ENCODE data around the gene COL4A1.
"Not testable (repeated sequence)": the region's sequence is repeated elsewhere in the genome, so short reads cannot be mapped to it uniquely, and the experiment has no call there.

Gene COL4A1

GRCh38 chr13:110324026-110324749, 17.2 kb upstream of the COL4A1 start:
- Histone ChIP-seq H3K9me3 (ENCODE audit: control insufficient read depth, low read length) (no peaks in the 10 kb centered on the region), H3K27me3 (replicated peaks; ENCODE audit: control insufficient read depth, insufficient read depth, low read length, poor library complexity, severe bottlenecking) (no peaks in the 10 kb centered on the region), H3K4me3 (ENCODE audit: insufficient read depth, low read depth, low read length, poor library complexity, severe bottlenecking) (no peak overlapping the region), H3K27ac (ENCODE audit: insufficient read depth, low read length, poor library complexity, severe bottlenecking) (no peak overlapping the region), H3K36me3 (ENCODE audit: control insufficient read depth, insufficient read depth, low read length) (no peaks in the 10 kb centered on the region), H3K4me1 (ENCODE audit: control insufficient read depth, insufficient read depth, low read length, poor library complexity, severe bottlenecking) (no peaks in the 10 kb centered on the region)
- DNase-seq = no peak

- Histone ChIP-seq H3K9me3 (ENCODE audit: control insufficient read depth, low read length) (no peaks in the 10 kb centered on the region), H3K4me1 (ENCODE audit: control insufficient read depth, insufficient read depth, low read length, poor library complexity, severe bottlenecking) (no peaks in the 10 kb centered on the region), H3K36me3 (ENCODE audit: control insufficient read depth, insufficient read depth, low read length) (no peaks in the 10 kb centered on the region), H3K27ac (ENCODE audit: insufficient read depth, low read length, poor library complexity, severe bottlenecking) (no peak overlapping the region), H3K27me3 (replicated peaks; ENCODE audit: control insufficient read depth, insufficient read depth, low read length, poor library complexity, severe bottlenecking) (no peaks in the 10 kb centered on the region), H3K4me3 (ENCODE audit: insufficient read depth, low read depth, low read length, poor library complexity, severe bottlenecking) (no peak overlapping the region)
- DNase-seq = no peak
These were observed 16.4 kb upstream of the COL4A1 start for GRCh38 chr13:110323172-110323891.

- Histone ChIP-seq H3K9me3 (ENCODE audit: control insufficient read depth, low read length) (no peaks in the 10 kb centered on the region), H3K4me1 (ENCODE audit: control insufficient read depth, insufficient read depth, low read length, poor library complexity, severe bottlenecking) (no peaks in the 10 kb centered on the region), H3K36me3 (ENCODE audit: control insufficient read depth, insufficient read depth, low read length) (no peaks in the 10 kb centered on the region), H3K4me3 (ENCODE audit: insufficient read depth, low read depth, low read length, poor library complexity, severe bottlenecking) (no peak overlapping the region), H3K27ac (ENCODE audit: insufficient read depth, low read length, poor library complexity, severe bottlenecking) (no peak overlapping the region), H3K27me3 (replicated peaks; ENCODE audit: control insufficient read depth, insufficient read depth, low read length, poor library complexity, severe bottlenecking) (no peaks in the 10 kb centered on the region)
- DNase-seq = no peak
These were observed 15.8 kb upstream of the COL4A1 start for GRCh38 chr13:110322828-110323171.

- Histone ChIP-seq H3K27me3 (replicated peaks; ENCODE audit: control insufficient read depth, insufficient read depth, low read length, poor library complexity, severe bottlenecking) (no peaks in the 10 kb centered on the region), H3K27ac (ENCODE audit: insufficient read depth, low read length, poor library complexity, severe bottlenecking) (no peak overlapping the region), H3K4me3 (ENCODE audit: insufficient read depth, low read depth, low read length, poor library complexity, severe bottlenecking) (no peak overlapping the region), H3K9me3 (ENCODE audit: control insufficient read depth, low read length) (no peaks in the 10 kb centered on the region), H3K4me1 (ENCODE audit: control insufficient read depth, insufficient read depth, low read length, poor library complexity, severe bottlenecking) (no peaks in the 10 kb centered on the region), H3K36me3 (ENCODE audit: control insufficient read depth, insufficient read depth, low read length) (no peaks in the 10 kb centered on the region)
- no peak for DNase-seq
These were observed 15.3 kb upstream of the COL4A1 start for GRCh38 chr13:110322126-110322827.

GRCh38 chr13:110321573-110321972, 14.6 kb upstream of the COL4A1 start:
- H3K36me3 ChIP-seq (ENCODE audit: control insufficient read depth, insufficient read depth, low read length); H3K4me1 ChIP-seq (ENCODE audit: control insufficient read depth, insufficient read depth, low read length, poor library complexity, severe bottlenecking); H3K27me3 ChIP-seq (replicated peaks; ENCODE audit: control insufficient read depth, insufficient read depth, low read length, poor library complexity, severe bottlenecking); DNase-seq; H3K4me3 ChIP-seq (ENCODE audit: insufficient read depth, low read depth, low read length, poor library complexity, severe bottlenecking); H3K9me3 ChIP-seq (ENCODE audit: control insufficient read depth, low read length); H3K27ac ChIP-seq (ENCODE audit: insufficient read depth, low read length, poor library complexity, severe bottlenecking): not testable (repeated sequence)

GRCh38 chr13:110320645-110321044, 13.7 kb upstream of the COL4A1 start:
- Histone ChIP-seq H3K9me3 (ENCODE audit: control insufficient read depth, low read length) (no peaks in the 10 kb centered on the region), H3K36me3 (ENCODE audit: control insufficient read depth, insufficient read depth, low read length) (no peaks in the 10 kb centered on the region), H3K27me3 (replicated peaks; ENCODE audit: control insufficient read depth, insufficient read depth, low read length, poor library complexity, severe bottlenecking) (no peaks in the 10 kb centered on the region), H3K4me1 (ENCODE audit: control insufficient read depth, insufficient read depth, low read length, poor library complexity, severe bottlenecking) (no peaks in the 10 kb centered on the region), H3K27ac (ENCODE audit: insufficient read depth, low read length, poor library complexity, severe bottlenecking) (no peak overlapping the region), H3K4me3 (ENCODE audit: insufficient read depth, low read depth, low read length, poor library complexity, severe bottlenecking) (no peak overlapping the region)
- no peak for DNase-seq

GRCh38 chr13:110319774-110320509, 13.0 kb upstream of the COL4A1 start:
- no peaks in the 10 kb centered on the region for H3K9me3 ChIP-seq (ENCODE audit: control insufficient read depth, low read length)
- H3K4me1 ChIP-seq (ENCODE audit: control insufficient read depth, insufficient read depth, low read length, poor library complexity, severe bottlenecking) = no peaks in the 10 kb centered on the region
- no peak overlapping the region for H3K27ac ChIP-seq (ENCODE audit: insufficient read depth, low read length, poor library complexity, severe bottlenecking)
- H3K4me3 ChIP-seq (ENCODE audit: insufficient read depth, low read depth, low read length, poor library complexity, severe bottlenecking) = no peak overlapping the region
- no peaks in the 10 kb centered on the region for H3K36me3 ChIP-seq (ENCODE audit: control insufficient read depth, insufficient read depth, low read length)
- H3K27me3 ChIP-seq (replicated peaks; ENCODE audit: control insufficient read depth, insufficient read depth, low read length, poor library complexity, severe bottlenecking) = no peaks in the 10 kb centered on the region
- DNase-seq = no peak

- Histone ChIP-seq H3K36me3 (ENCODE audit: control insufficient read depth, insufficient read depth, low read length) (no peaks in the 10 kb centered on the region), H3K4me3 (ENCODE audit: insufficient read depth, low read depth, low read length, poor library complexity, severe bottlenecking) (no peak overlapping the region), H3K9me3 (ENCODE audit: control insufficient read depth, low read length) (no peaks in the 10 kb centered on the region), H3K27ac (ENCODE audit: insufficient read depth, low read length, poor library complexity, severe bottlenecking) (no peak overlapping the region), H3K27me3 (replicated peaks; ENCODE audit: control insufficient read depth, insufficient read depth, low read length, poor library complexity, severe bottlenecking) (no peaks in the 10 kb centered on the region), H3K4me1 (ENCODE audit: control insufficient read depth, insufficient read depth, low read length, poor library complexity, severe bottlenecking) (no peaks in the 10 kb centered on the region)
- DNase-seq = no peak
These were observed 12.4 kb upstream of the COL4A1 start for GRCh38 chr13:110319397-110319773.

- H3K4me3 ChIP-seq (ENCODE audit: insufficient read depth, low read depth, low read length, poor library complexity, severe bottlenecking) = no peak overlapping the region
- H3K27ac ChIP-seq (ENCODE audit: insufficient read depth, low read length, poor library complexity, severe bottlenecking) = no peak overlapping the region
- no peaks in the 10 kb centered on the region for H3K27me3 ChIP-seq (replicated peaks; ENCODE audit: control insufficient read depth, insufficient read depth, low read length, poor library complexity, severe bottlenecking)
- no peaks in the 10 kb centered on the region for H3K4me1 ChIP-seq (ENCODE audit: control insufficient read depth, insufficient read depth, low read length, poor library complexity, severe bottlenecking)
- H3K36me3 ChIP-seq (ENCODE audit: control insufficient read depth, insufficient read depth, low read length) = no peaks in the 10 kb centered on the region
- H3K9me3 ChIP-seq (ENCODE audit: control insufficient read depth, low read length) = no peaks in the 10 kb centered on the region
- no peak for DNase-seq
These were observed 12.0 kb upstream of the COL4A1 start for GRCh38 chr13:110318920-110319319.
